Endothelial cell (in vitro differentiated cells): Measurements from ENCODE around the gene PTPRD. TPM values are rescaled to one million over a fixed set of nuclear protein-coding genes. Genes with fewer than 3 reads are reported as not detected.

ENCODE experiments used
- DNase-seq: peaks from one replicate; pipeline ENCODE4 v3.0.0; 2021; ENCODE audit warnings: low spot score
- H3K27ac Mint-ChIP-seq: one replicate; pipeline ENCODE4 v1.8.0; 2021; ENCODE audit warnings: mixed read lengths, inconsistent platforms; ENCODE audit not compliant: unreplicated experiment
- H3K27me3 Mint-ChIP-seq: one replicate; pipeline ENCODE4 v1.8.0; 2021; ENCODE audit warnings: mild to moderate bottlenecking, moderate library complexity, mixed read lengths, inconsistent platforms; ENCODE audit not compliant: unreplicated experiment
- H3K36me3 Mint-ChIP-seq: one replicate; pipeline ENCODE4 v1.8.0; 2021; ENCODE audit warnings: mild to moderate bottlenecking, low read depth, mixed read lengths, inconsistent platforms; ENCODE audit not compliant: unreplicated experiment
- H3K4me1 Mint-ChIP-seq: one replicate; pipeline ENCODE4 v1.8.0; 2021; ENCODE audit warnings: mild to moderate bottlenecking, mixed read lengths, inconsistent platforms; ENCODE audit not compliant: unreplicated experiment
- H3K4me3 Mint-ChIP-seq: one replicate; pipeline ENCODE4 v1.8.0; 2021; ENCODE audit warnings: mild to moderate bottlenecking, mixed read lengths, inconsistent platforms; ENCODE audit not compliant: unreplicated experiment
- H3K9me3 Mint-ChIP-seq: one replicate; pipeline ENCODE4 v1.8.0; 2021; ENCODE audit warnings: mixed read lengths, inconsistent platforms; ENCODE audit not compliant: unreplicated experiment
- CTCF ChIP-seq: fragments of 200-600 bp; sonication (generic); IDR thresholded peaks from one replicate; pipeline ENCODE4 v1.5.0; 2021; ENCODE audit warnings: antibody characterized with exemption; ENCODE audit not compliant: unreplicated experiment
- total RNA-seq: library from RNA; stranded (reverse); fragmentation: NEBNext Ultra II Directional; extraction: Animal tissue kit (Norgen Biotek cat#: 25700); gene quantifications from one replicate; pipeline ENCODE4 v1.2.1, GENCODE V29; 2021; ENCODE audit not compliant: unreplicated experiment

PTPRD gene
- total RNA-seq, 1 donor from 2014 or later, result 47.8 TPM

- H3K4me3 Mint-ChIP-seq, result no peak overlapping the region
- H3K27ac Mint-ChIP-seq, result no peak overlapping the region
- H3K4me1 Mint-ChIP-seq, result no peaks in the 10 kb centered on the region
- H3K27me3 Mint-ChIP-seq, result no peaks in the 10 kb centered on the region
- no peak for TF ChIP-seq CTCF
- no peaks in the 10 kb centered on the region for H3K9me3 Mint-ChIP-seq
- H3K36me3 Mint-ChIP-seq, result no peaks in the 10 kb centered on the region
- no peak for DNase-seq
These were observed 693.5 kb downstream of the PTPRD start for GRCh38 chr9:9919174-9919775.

GRCh38 chr9:9917400-9917799 is 695.4 kb downstream of the PTPRD start:
- Mint-ChIP-seq H3K4me1 (no peaks in the 10 kb centered on the region), H3K27me3 (no peaks in the 10 kb centered on the region), H3K27ac (no peak overlapping the region), H3K4me3 (no peak overlapping the region), H3K9me3 (no peaks in the 10 kb centered on the region), H3K36me3 (no peaks in the 10 kb centered on the region)
- DNase-seq, result no peak
- no peak for TF ChIP-seq CTCF

- DNase-seq, result no peak
- Mint-ChIP-seq H3K27ac (no peak overlapping the region), H3K4me1 (no peaks in the 10 kb centered on the region), H3K4me3 (no peak overlapping the region), H3K36me3 (no peaks in the 10 kb centered on the region), H3K9me3 (no peaks in the 10 kb centered on the region), H3K27me3 (no peaks in the 10 kb centered on the region)
- TF ChIP-seq CTCF, result peak; percentile 9
These were observed 698.6 kb downstream of the PTPRD start for GRCh38 chr9:9914174-9914573.

- H3K9me3 Mint-ChIP-seq, result no peaks in the 10 kb centered on the region
- no peak for TF ChIP-seq CTCF
- H3K27me3 Mint-ChIP-seq, result no peaks in the 10 kb centered on the region
- no peaks in the 10 kb centered on the region for H3K36me3 Mint-ChIP-seq
- H3K4me1 Mint-ChIP-seq, result no peaks in the 10 kb centered on the region
- no peak overlapping the region for H3K27ac Mint-ChIP-seq
- H3K4me3 Mint-ChIP-seq, result no peak overlapping the region
- DNase-seq, result no peak
These were observed 699.4 kb downstream of the PTPRD start for GRCh38 chr9:9913276-9913832.

GRCh38 chr9:9912459-9912858 is 700.3 kb downstream of the PTPRD start:
- no peaks in the 10 kb centered on the region for H3K4me1 Mint-ChIP-seq
- DNase-seq, result no peak
- no peak overlapping the region for H3K27ac Mint-ChIP-seq
- no peaks in the 10 kb centered on the region for H3K27me3 Mint-ChIP-seq
- peak; percentile 38 for TF ChIP-seq CTCF
- no peaks in the 10 kb centered on the region for H3K9me3 Mint-ChIP-seq
- H3K4me3 Mint-ChIP-seq, result no peak overlapping the region
- no peaks in the 10 kb centered on the region for H3K36me3 Mint-ChIP-seq
